HFFc6 (cell line): Measurements from ENCODE around the gene SOAT1. TPM values are rescaled to one million over a fixed set of nuclear protein-coding genes. Genes with fewer than 3 reads are reported as not detected.

Experiments
- DNase-seq: peaks from one replicate; pipeline ENCODE4 v3.0.0-alpha.2; 2018
- H3K27ac Mint-ChIP-seq: 2 replicates; pipeline ENCODE4 v1.8.0; 2020; ENCODE audit warnings: mild to moderate bottlenecking, mixed read lengths
- H3K27me3 Mint-ChIP-seq: 2 replicates; pipeline ENCODE4 v1.8.0; 2021; ENCODE audit warnings: mild to moderate bottlenecking, moderate library complexity, mixed read lengths; ENCODE audit not compliant: insufficient read depth
- H3K36me3 Mint-ChIP-seq: 2 replicates; pipeline ENCODE4 v1.8.0; 2021; ENCODE audit warnings: low read depth, mixed read lengths
- H3K4me1 Mint-ChIP-seq: 2 replicates; pipeline ENCODE4 v1.8.0; 2020; ENCODE audit warnings: low read depth, mixed read lengths
- H3K4me3 Mint-ChIP-seq: 2 replicates; pipeline ENCODE4 v1.8.0; 2020; ENCODE audit warnings: mild to moderate bottlenecking, moderate library complexity, mixed read lengths
- H3K9me3 Mint-ChIP-seq: 2 replicates; pipeline ENCODE4 v1.8.0; 2020; ENCODE audit warnings: mild to moderate bottlenecking, mixed read lengths
- total RNA-seq, 6 experiments: library from RNA; stranded (reverse); fragmentation: NEBNext Ultra II Directional; extraction: Animal tissue kit (Norgen Biotek cat#: 25700); gene quantifications; 2 replicates in 1 of 6; 3 replicates in 5 of 6; pipeline ENCODE4 v1.2.3, GENCODE V29; 2021
- TF ChIP-seq, protein P1 (sequence below): fragments of 200-600 bp; sonication (generic); IDR thresholded peaks from 2 replicates; pipeline ENCODE4 v1.5.0; 2021; ENCODE audit warnings: antibody characterized with exemption, mild to moderate bottlenecking

The SOAT1 gene
- total RNA-seq, 6 experiments from 2014 or later, result 29.2 to 38.6 (median 37.2) TPM

DNA sequence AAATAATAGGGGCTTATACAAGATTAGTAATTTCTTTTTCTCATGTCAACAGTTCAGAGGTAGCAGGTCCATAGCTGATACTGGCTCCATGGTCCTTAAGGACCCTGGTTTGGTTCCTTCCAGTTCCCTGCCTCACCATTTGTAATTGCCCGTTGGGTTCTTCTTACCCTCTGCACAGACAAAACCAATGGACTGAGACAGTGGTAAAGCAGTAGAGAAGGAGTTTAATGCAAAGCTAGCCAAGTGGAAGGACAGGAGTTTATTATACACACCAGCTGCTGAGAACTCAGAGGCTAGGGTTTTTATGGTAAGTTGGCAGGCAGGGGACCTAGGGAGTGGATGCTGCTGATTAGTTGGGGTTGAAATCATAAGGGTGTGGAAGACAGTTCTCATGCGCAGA, 36.3 kb downstream of the SOAT1 start:
- Mint-ChIP-seq H3K27ac (no peak overlapping the region), H3K4me3 (no peak overlapping the region), H3K9me3 (peaks cover 6% of the 10 kb centered on the region; the same call in 1 of the 2 replicates), H3K36me3 (peaks cover 22% of the 10 kb centered on the region), H3K4me1 (no peaks in the 10 kb centered on the region), H3K27me3 (peaks cover 2% of the 10 kb centered on the region; the same call in 1 of the 2 replicates)
- TF ChIP-seq, protein P1, sequence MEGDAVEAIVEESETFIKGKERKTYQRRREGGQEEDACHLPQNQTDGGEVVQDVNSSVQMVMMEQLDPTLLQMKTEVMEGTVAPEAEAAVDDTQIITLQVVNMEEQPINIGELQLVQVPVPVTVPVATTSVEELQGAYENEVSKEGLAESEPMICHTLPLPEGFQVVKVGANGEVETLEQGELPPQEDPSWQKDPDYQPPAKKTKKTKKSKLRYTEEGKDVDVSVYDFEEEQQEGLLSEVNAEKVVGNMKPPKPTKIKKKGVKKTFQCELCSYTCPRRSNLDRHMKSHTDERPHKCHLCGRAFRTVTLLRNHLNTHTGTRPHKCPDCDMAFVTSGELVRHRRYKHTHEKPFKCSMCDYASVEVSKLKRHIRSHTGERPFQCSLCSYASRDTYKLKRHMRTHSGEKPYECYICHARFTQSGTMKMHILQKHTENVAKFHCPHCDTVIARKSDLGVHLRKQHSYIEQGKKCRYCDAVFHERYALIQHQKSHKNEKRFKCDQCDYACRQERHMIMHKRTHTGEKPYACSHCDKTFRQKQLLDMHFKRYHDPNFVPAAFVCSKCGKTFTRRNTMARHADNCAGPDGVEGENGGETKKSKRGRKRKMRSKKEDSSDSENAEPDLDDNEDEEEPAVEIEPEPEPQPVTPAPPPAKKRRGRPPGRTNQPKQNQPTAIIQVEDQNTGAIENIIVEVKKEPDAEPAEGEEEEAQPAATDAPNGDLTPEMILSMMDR, result no peak
- no peak for DNase-seq

DNA sequence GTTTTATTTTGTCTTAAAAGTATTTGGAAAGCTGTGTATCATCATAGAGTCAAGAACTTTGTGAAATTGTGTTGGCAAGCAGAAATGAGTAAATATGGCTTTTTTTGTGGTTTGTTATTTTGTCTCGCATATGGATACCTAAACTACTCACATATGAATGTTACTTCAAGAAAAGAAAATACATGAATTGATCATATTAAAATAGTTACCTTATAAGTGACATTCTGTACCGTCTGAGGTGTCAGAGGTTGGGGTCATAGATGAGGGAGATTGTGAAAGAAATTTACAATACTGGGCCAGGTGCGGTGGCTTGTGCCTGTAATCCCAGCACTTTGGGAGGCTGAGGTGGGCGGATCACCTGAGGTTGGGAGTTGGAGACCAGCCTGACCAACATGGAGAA, 40.8 kb downstream of the SOAT1 start:
- TF ChIP-seq, protein P1, result no peak
- Mint-ChIP-seq H3K36me3 (peaks cover 12% of the 10 kb centered on the region), H3K4me1 (no peaks in the 10 kb centered on the region), H3K27me3 (peaks cover 2% of the 10 kb centered on the region; the same call in 1 of the 2 replicates), H3K27ac (no peak overlapping the region), H3K4me3 (no peak overlapping the region), H3K9me3 (peaks cover 6% of the 10 kb centered on the region; the same call in 1 of the 2 replicates)
- DNase-seq, result no peak

DNA sequence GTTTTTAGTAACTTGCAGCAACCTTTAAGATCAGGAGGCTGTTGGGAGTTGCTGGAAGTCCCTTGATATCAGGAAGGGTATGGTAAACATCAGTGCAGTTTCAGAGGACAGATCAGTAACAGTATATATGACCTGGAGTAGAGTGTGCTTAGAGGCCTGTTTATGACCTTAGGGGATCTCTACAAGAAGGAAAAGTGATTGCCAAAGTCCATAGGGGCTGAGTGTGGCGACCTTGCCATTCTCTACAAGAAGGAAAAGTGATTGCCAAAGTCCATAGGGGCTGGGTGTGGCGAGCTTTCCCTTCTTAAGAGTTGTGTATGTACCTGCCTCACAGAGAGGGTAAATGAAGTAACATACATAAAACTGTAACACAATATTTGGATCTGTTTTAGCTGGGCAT, 43.7 kb downstream of the SOAT1 start:
- TF ChIP-seq, protein P1, result no peak
- Mint-ChIP-seq H3K9me3 (no peaks in the 10 kb centered on the region), H3K4me1 (no peaks in the 10 kb centered on the region), H3K27me3 (peaks cover 2% of the 10 kb centered on the region; the same call in 1 of the 2 replicates), H3K36me3 (no peaks in the 10 kb centered on the region; the same call in 1 of the 2 replicates), H3K4me3 (no peak overlapping the region), H3K27ac (no peak overlapping the region)
- no peak for DNase-seq

DNA sequence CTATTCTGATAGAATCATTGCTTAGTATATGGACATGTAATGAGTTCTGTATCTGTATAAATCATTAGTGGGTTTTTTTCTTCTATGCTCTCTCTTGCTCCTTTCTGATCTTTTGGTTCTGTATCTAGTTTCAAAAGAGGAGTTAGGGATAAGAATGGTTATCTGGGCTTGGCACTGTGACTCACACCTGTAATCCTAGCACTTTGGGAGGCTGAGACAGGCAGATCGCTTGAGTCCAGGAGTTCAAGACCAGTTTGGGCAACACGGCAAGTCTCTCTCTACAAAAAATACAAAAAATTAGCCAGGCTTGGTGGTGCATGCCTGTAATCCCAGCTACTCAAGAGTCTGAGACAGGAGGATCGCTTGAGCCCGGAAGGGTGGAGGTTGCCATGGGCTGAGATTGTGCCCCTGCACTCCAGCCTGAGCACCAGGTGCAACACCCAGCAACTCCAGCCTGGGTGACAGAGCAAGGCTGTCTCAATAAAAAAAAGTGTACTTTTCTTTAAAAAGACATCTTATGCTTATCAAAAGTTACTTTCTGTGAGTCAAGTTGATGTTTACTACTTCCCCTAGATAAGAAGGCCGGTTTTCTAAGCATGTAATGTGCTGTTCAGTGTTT, 44.5 kb downstream of the SOAT1 start:
- Mint-ChIP-seq H3K36me3 (no peaks in the 10 kb centered on the region; the same call in 1 of the 2 replicates), H3K27ac (no peak overlapping the region), H3K4me3 (no peak overlapping the region), H3K9me3 (no peaks in the 10 kb centered on the region), H3K4me1 (no peaks in the 10 kb centered on the region), H3K27me3 (peaks cover under 1% of the 10 kb centered on the region; the same call in 1 of the 2 replicates)
- DNase-seq, result no peak
- TF ChIP-seq, protein P1, result no peak

DNA sequence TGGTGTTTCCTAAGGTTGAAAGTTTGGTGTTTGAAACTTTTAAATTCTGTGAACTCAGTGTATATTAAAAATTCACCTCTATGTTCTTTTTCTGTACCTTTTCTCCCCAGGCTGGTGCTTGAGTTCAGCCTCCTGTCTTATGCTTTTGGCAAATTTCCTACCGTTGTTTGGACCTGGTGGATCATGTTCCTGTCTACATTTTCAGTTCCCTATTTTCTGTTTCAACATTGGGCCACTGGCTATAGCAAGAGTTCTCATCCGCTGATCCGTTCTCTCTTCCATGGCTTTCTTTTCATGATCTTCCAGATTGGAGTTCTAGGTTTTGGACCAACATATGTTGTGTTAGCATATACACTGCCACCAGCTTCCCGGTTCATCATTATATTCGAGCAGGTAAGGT, 47.3 kb downstream of the SOAT1 start:
- no peaks in the 10 kb centered on the region; the same call in 1 of the 2 replicates for H3K36me3 Mint-ChIP-seq
- H3K9me3 Mint-ChIP-seq, result no peaks in the 10 kb centered on the region
- H3K27me3 Mint-ChIP-seq, result no peaks in the 10 kb centered on the region
- H3K27ac Mint-ChIP-seq, result no peak overlapping the region
- H3K4me1 Mint-ChIP-seq, result no peaks in the 10 kb centered on the region
- TF ChIP-seq, protein P1, result no peak
- no peak overlapping the region for H3K4me3 Mint-ChIP-seq
- no peak for DNase-seq
